K562 (cell line): ENCODE data around the gene ADSS1. TPM values are rescaled to one million over a fixed set of nuclear protein-coding genes. Genes with fewer than 3 reads are reported as not detected.
A peak's percentile ranks its signal among the peaks of the same experiment; 100 is the strongest.

Experiments
- ATAC-seq: fragments of 200-7000 bp; cut with Tn5 transposase; 3 replicates; pipeline ENCODE4 v1.9.1; 2020; ENCODE audit warnings: moderate library complexity
- BruUV-seq: library from RNA; stranded (reverse); fragments of 400-500 nt; replicated peaks from 2 replicates; lab custom pipeline; 2021; lab: Mats Ljungman, UMichigan
- CTCF ChIA-PET: fragments of 300-600 bp; formaldehyde crosslinking; extraction: SDS; loops from one replicate; lab custom pipeline; 2021; ENCODE audit warnings: low intra/inter-chr PET ratio; lab: Yijun Ruan, JAX
- POLR2A ChIA-PET: fragments of 300-600, 350-650 bp; sonication (Branson Sonifier 250); formaldehyde crosslinking; extraction: SDS; loops from one replicate; lab custom pipeline; 2021; ENCODE audit warnings: antibody characterized with exemption, inconsistent platforms; lab: Yijun Ruan, JAX
- DNase-seq, 4 experiments: peaks; one replicate each; pipeline versions ENCODE4 v3.0.0 to v3.0.0-alpha.2; 2011 to 2018; ENCODE audit warnings: low spot score in 3 of 4, mixed read lengths in 3 of 4; ENCODE audit errors: extremely low read depth in 1 of 4
- FAIRE-seq: peaks from 2 replicates; lab custom pipeline; 2011; peaks lifted over from hg19 to GRCh38; lab: Jason Lieb, UNC
- H2AFZ ChIP-seq: 2 replicates; pipeline ENCODE4 v1.6.0; 2011; ENCODE audit warnings: low read depth, low read length, control low read depth, inconsistent platforms
- H3K27ac ChIP-seq: fragments of 200-600 bp; 3 replicates; pipeline ENCODE4 v1.8.0; 2011; ENCODE audit warnings: low read depth, mild to moderate bottlenecking, control low read depth, inconsistent platforms, low read length, moderate library complexity, mixed read lengths; ENCODE audit errors: extremely low read depth
- H3K27me3 ChIP-seq, 2 experiments: fragments of 300-600 bp in 1 of 2; 2 replicates in 1 of 2; 3 replicates in 1 of 2; pipeline versions ENCODE4 v1.6.0 to v1.8.0; 2011; ENCODE audit warnings: inconsistent platforms in 2 of 2, low read length in 2 of 2, mild to moderate bottlenecking in 1 of 2, mixed read lengths in 1 of 2, moderate library complexity in 1 of 2; ENCODE audit not compliant: control insufficient read depth in 2 of 2, insufficient read depth in 2 of 2
- H3K36me3 ChIP-seq: fragments of 300-600 bp; 3 replicates; pipeline ENCODE4 v1.8.0; 2011; ENCODE audit warnings: mild to moderate bottlenecking, low read length, inconsistent platforms; ENCODE audit not compliant: control insufficient read depth, insufficient read depth
- H3K4me1 ChIP-seq, 2 experiments: fragments of 200-600 bp in 1 of 2; replicated peaks in 1 of 2; 2 replicates in 1 of 2; 3 replicates in 1 of 2; pipeline versions ENCODE4 v1.5.1 to v1.8.0; 2011; ENCODE audit warnings: inconsistent platforms in 2 of 2, low read length in 2 of 2, mild to moderate bottlenecking in 1 of 2, mixed read lengths in 1 of 2, moderate library complexity in 1 of 2; ENCODE audit not compliant: control insufficient read depth in 2 of 2, insufficient read depth in 2 of 2
- H3K4me2 ChIP-seq: 2 replicates; pipeline ENCODE4 v1.6.1; 2011; ENCODE audit warnings: low read length, control low read depth, inconsistent platforms, mixed read lengths; ENCODE audit not compliant: insufficient read depth
- H3K4me3 ChIP-seq: fragments of 200-600 bp; sonication (generic), shearing (Covaris generic); 2 replicates; pipeline ENCODE4 v1.5.1; 2016; ENCODE audit warnings: control low read depth, inconsistent platforms
- H3K79me2 ChIP-seq: fragments of 200-600 bp; 3 replicates; pipeline ENCODE4 v1.8.0; 2011; ENCODE audit warnings: low read length, inconsistent platforms; ENCODE audit not compliant: control insufficient read depth, insufficient read depth
- H3K9ac ChIP-seq, 2 experiments: 2 replicates each; pipeline versions ENCODE4 v1.6.0 to v1.6.1; 2011; ENCODE audit warnings: low read depth in 2 of 2, low read length in 2 of 2, control low read depth in 1 of 2, inconsistent platforms in 1 of 2, mild to moderate bottlenecking in 1 of 2, mixed read lengths in 1 of 2; ENCODE audit not compliant: insufficient read depth in 1 of 2
- H3K9me1 ChIP-seq: one replicate; pipeline ENCODE4 v1.6.0; 2011; ENCODE audit warnings: inconsistent platforms, mild to moderate bottlenecking, low read length, moderate library complexity; ENCODE audit not compliant: control insufficient read depth, insufficient read depth
- H3K9me3 ChIP-seq: replicated peaks from 2 replicates; pipeline ENCODE4 v1.5.1; 2011; ENCODE audit warnings: low read depth, low read length, inconsistent platforms; ENCODE audit not compliant: control insufficient read depth, insufficient read depth
- H4K20me1 ChIP-seq: replicated peaks from 2 replicates; pipeline ENCODE4 v1.6.1; 2011; ENCODE audit warnings: low read length, inconsistent platforms, mixed read lengths; ENCODE audit not compliant: control insufficient read depth, insufficient read depth
- POLR2G ChIP-seq: fragments of 200-400 bp; formaldehyde crosslinking; IDR thresholded peaks from 2 replicates; pipeline ENCODE4 v1.6.1; 2017; ENCODE audit warnings: low read depth, mild to moderate bottlenecking, antibody characterized with exemption, low read length, moderate library complexity
- ZNF696 ChIP-seq: fragments of 250-450 bp; sonication (Bioruptor Pico); conservative IDR thresholded peaks from 2 replicates; pipeline ENCODE4 v1.4.0; 2020; ENCODE audit warnings: mild to moderate bottlenecking, moderate library complexity
- WGBS: fragments of 100-300 bp; shearing (Covaris generic); methylation state at CpG from one replicate; pipeline ENCODE4 v1.1.6; 2016; ENCODE audit warnings: low coverage, mixed read lengths; ENCODE audit not compliant: insufficient coverage; ENCODE audit errors: missing lambda C conversion rate; 5-methylcytosine and 5-hydroxymethylcytosine counted together
- in situ Hi-C: fragments of 300-500 bp; cut with MboI; formaldehyde crosslinking; loops from 4 replicates; pipeline ENCODE4 v1.15.0; 2018; ENCODE audit warnings: inconsistent platforms, mixed read lengths
- intact Hi-C: fragments of 100-400 bp; cut with micrococcal nuclease; formaldehyde crosslinking; loops from 2 replicates; pipeline ENCODE4 v1.14.2; 2022
- polyA plus RNA-seq, 8 experiments: library from polyadenylated mRNA; depleted of rRNA in 4 of 8; stranded (reverse) in 5 of 8; unstranded in 3 of 8; fragments of >200 nt; fragmentation: Nextera tagmentation in 2 of 8; fragmentation: Illumina TruSeq in 1 of 8; extraction: Ambion mirVana in 2 of 8; extraction: Trizol in 1 of 8; gene quantifications; 2 replicates each; pipeline versions ENCODE4 v1.2.1 to v1.2.3, GENCODE V29; 2011 to 2014; ENCODE audit warnings: inconsistent platforms in 1 of 8, missing spikeins in 1 of 8
- total RNA-seq, 7 experiments: library from RNA; depleted of rRNA in 6 of 7; stranded (reverse); fragments of >200 nt in 6 of 7; fragmentation: Illumina TruSeq in 2 of 7; extraction: Trizol in 2 of 7; gene quantifications; 2 replicates each; pipeline versions ENCODE4 v1.2.1 to v1.2.3, GENCODE V29; 2011 to 2021; ENCODE audit warnings: low replicate concordance in 1 of 7
- TF ChIP-seq, protein P1 (sequence below): fragments of 450-650 bp; IDR thresholded peaks from 2 replicates; pipeline ENCODE4 v1.6.1; 2016

ADSS1 gene
- total and polyA plus RNA-seq, 9 of the 15 experiments (the other 6 are each of a cell fraction or from before 2014, with no cell fraction given), result 0.53 to 5.9 (median 3.9) TPM

DNA sequence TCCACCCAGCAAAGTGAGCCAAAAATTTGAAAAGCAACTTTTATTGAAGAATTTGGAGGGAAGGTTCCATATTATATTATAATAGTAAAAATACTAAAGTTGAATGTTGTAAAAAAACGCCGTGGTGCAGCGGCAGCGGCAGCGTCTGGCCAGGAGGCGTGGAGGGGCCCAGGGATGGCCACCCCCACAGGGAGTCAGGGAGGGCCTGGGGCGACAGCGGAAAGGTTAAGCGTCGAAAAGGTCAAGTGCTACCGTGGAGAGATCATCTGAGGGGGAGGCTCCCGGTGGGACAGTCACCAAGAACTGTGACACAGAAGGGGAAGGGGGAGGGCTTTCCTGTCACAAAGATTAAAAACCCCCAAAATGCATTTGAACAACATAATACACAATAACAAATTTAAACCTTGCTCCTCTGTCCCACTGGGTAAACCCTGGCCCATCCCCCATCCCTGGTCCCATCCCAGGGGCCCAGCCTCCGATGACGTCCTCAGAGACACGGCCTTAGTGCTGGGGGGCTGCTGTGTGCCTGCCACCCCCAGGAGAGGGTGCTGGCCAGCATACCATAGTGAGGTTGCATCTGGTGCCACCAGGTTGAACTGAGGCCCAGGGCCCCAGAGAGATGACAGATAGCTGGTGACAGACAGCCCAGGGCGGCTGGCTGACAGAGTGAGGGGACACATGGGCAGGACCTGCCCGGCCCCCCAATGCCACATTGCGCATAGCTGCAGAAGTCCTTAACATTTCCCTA, 45.5 kb downstream of the ADSS1 start:
- FAIRE-seq, result no peak
- intact Hi-C loops, result loop anchor here (2.0 to 10.0 kb wide), 2 partner anchors 29 to 105 kb away; no protein-coding TSS in a partner anchor
- H3K27ac ChIP-seq, result peak overlapping the region; percentile 78; the same call in 2 of the 3 replicates
- peaks cover 6% of the 10 kb centered on the region; the same call in 1 of the 2 replicates for H3K9me3 ChIP-seq
- no peak overlapping the region for H2AFZ ChIP-seq
- ChIA-PET POLR2A (interaction anchor here (0.6 to 0.8 kb wide), 2 partner anchors 17 to 87 kb away, joined by 3 to 5 read pairs; partner anchors contain the start of gene SIVA1), CTCF (interaction anchor here (1.1 to 2.4 kb wide), 2 partner anchors 55 to 57 kb away, joined by 3 to 13 read pairs; no protein-coding TSS in a partner anchor)
- DNase-seq, result peak in 2 of 4 experiments; percentile 18 to 22
- ATAC-seq, result no peak
- 54% methylated on average over 14 of the region's 18 CpGs for WGBS
- H3K9me1 ChIP-seq, result no peaks in the 10 kb centered on the region
- H4K20me1 ChIP-seq, result no peaks in the 10 kb centered on the region
- no peaks in the 10 kb centered on the region for H3K27me3 ChIP-seq
- H3K4me2 ChIP-seq, result no peak overlapping the region
- in situ Hi-C loops, result loop anchor here (5.0 kb wide), 1 partner anchor 53 kb away; no protein-coding TSS in a partner anchor
- H3K36me3 ChIP-seq, result peaks cover 45% of the 10 kb centered on the region; the same call in 1 of the 3 replicates
- TF ChIP-seq ZNF696 (CRISPR knock-in tag), result no peak
- TF ChIP-seq, protein P1, sequence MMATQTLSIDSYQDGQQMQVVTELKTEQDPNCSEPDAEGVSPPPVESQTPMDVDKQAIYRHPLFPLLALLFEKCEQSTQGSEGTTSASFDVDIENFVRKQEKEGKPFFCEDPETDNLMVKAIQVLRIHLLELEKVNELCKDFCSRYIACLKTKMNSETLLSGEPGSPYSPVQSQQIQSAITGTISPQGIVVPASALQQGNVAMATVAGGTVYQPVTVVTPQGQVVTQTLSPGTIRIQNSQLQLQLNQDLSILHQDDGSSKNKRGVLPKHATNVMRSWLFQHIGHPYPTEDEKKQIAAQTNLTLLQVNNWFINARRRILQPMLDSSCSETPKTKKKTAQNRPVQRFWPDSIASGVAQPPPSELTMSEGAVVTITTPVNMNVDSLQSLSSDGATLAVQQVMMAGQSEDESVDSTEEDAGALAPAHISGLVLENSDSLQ, result 0 out of 2 replicates have a peak, but pooled peaks have one; percentile 9
- TF ChIP-seq POLR2G, result peak; percentile 50
- no peaks in the 10 kb centered on the region for H3K79me2 ChIP-seq
- no peak overlapping the region for H3K4me3 ChIP-seq
- H3K9ac ChIP-seq, result peak overlapping the region in 1 of 2 experiments; percentile 68; a peak in 1 of 4 replicates
- BruUV-seq, result TSS peak; percentile 64
- peaks cover 6 to 33% of the 10 kb centered on the region in 2 experiments; a peak in 4 of 5 replicates for H3K4me1 ChIP-seq
